ENCODE data around the gene TEX50.
"Not testable (repeated sequence)": the region's sequence is repeated elsewhere in the genome, so short reads cannot be mapped to it uniquely, and the experiment has no call there.

The TEX50 gene

GRCh38 chr1:173638043-173639021 lies 3.2 kb downstream of the TEX50 start:
- no peak for TF ChIP-seq EZH2phosphoT487 (IDR thresholded peaks at IDR 0.05; ENCODE audit: borderline replicate concordance)
- no peak for TF ChIP-seq CTCF (conservative IDR thresholded peaks at IDR 0.05; ENCODE audit: low read length)
- Histone ChIP-seq H3K9me3 (ENCODE audit: insufficient read depth, low read depth, low read length) (no peaks in the 10 kb centered on the region), H3K4me2 (ENCODE audit: low read depth, low read length, poor library complexity, severe bottlenecking) (no peak overlapping the region), H3K36me3 (ENCODE audit: insufficient read depth, low read length) (no peaks in the 10 kb centered on the region), H3K9me2 (replicated peaks; ENCODE audit: low read depth, low read length) (no peaks in the 10 kb centered on the region), H3K4me1 (ENCODE audit: insufficient read depth, low read length, poor library complexity, severe bottlenecking) (no peaks in the 10 kb centered on the region), H3K79me2 (ENCODE audit: insufficient read depth, low read length) (no peaks in the 10 kb centered on the region), H4K20me1 (ENCODE audit: insufficient read depth, low read length, poor library complexity, severe bottlenecking) (no peaks in the 10 kb centered on the region), H3K4me3 (ENCODE audit: low read length, poor library complexity, severe bottlenecking) (no peak overlapping the region), H3K9ac (ENCODE audit: low read depth, low read length, poor library complexity, severe bottlenecking) (no peak overlapping the region), H2AFZ (ENCODE audit: low read length) (no peak overlapping the region), H3K27me3 (ENCODE audit: insufficient read depth, low read length, poor library complexity, severe bottlenecking) (no peaks in the 10 kb centered on the region), H3F3A (ENCODE audit: low read depth) (no peaks in the 10 kb centered on the region)

DNA sequence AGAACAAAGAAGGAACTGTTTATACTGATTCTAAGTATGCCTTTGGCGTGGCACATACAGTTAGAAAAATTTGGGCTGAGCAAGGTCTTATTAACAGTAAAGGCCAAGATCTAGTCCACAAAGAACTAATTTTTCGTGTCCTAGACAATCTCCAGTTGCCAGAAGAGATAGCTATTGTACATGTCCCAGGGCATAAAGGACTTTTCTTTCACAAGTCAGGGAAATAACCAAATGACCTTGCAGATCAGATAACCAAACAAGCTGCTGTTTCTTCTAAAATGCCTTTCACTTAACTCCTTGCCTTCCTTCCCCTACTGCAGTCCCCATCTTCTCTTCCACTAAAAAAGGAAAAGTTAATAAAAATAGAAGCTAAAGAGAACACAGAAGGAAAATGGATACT lies 4.0 kb downstream of the TEX50 start:
- no peaks in the 10 kb centered on the region for H3F3A ChIP-seq (ENCODE audit: low read depth)
- no peaks in the 10 kb centered on the region for H3K9me2 ChIP-seq (replicated peaks; ENCODE audit: low read depth, low read length)
- TF ChIP-seq EZH2phosphoT487 (IDR thresholded peaks at IDR 0.05; ENCODE audit: borderline replicate concordance) (no peak), CTCF (conservative IDR thresholded peaks at IDR 0.05; ENCODE audit: low read length) (no peak)
- H3K9ac ChIP-seq (ENCODE audit: low read depth, low read length, poor library complexity, severe bottlenecking), result no peak overlapping the region
- no peak overlapping the region for H3K4me2 ChIP-seq (ENCODE audit: low read depth, low read length, poor library complexity, severe bottlenecking)
- no peaks in the 10 kb centered on the region for H4K20me1 ChIP-seq (ENCODE audit: insufficient read depth, low read length, poor library complexity, severe bottlenecking)
- H3K27me3 ChIP-seq (ENCODE audit: insufficient read depth, low read length, poor library complexity, severe bottlenecking), result no peaks in the 10 kb centered on the region
- H3K9me3 ChIP-seq (ENCODE audit: insufficient read depth, low read depth, low read length), result no peaks in the 10 kb centered on the region
- no peak overlapping the region for H2AFZ ChIP-seq (ENCODE audit: low read length)
- no peaks in the 10 kb centered on the region for H3K4me1 ChIP-seq (ENCODE audit: insufficient read depth, low read length, poor library complexity, severe bottlenecking)
- no peak overlapping the region for H3K4me3 ChIP-seq (ENCODE audit: low read length, poor library complexity, severe bottlenecking)
- H3K36me3 ChIP-seq (ENCODE audit: insufficient read depth, low read length), result no peaks in the 10 kb centered on the region
- no peaks in the 10 kb centered on the region for H3K79me2 ChIP-seq (ENCODE audit: insufficient read depth, low read length)

GRCh38 chr1:173642450-173643139 lies 7.5 kb downstream of the TEX50 start:
- not testable (repeated sequence) for H3K4me2 ChIP-seq (ENCODE audit: low read depth, low read length, poor library complexity, severe bottlenecking); H3K27me3 ChIP-seq (ENCODE audit: insufficient read depth, low read length, poor library complexity, severe bottlenecking); H3K79me2 ChIP-seq (ENCODE audit: insufficient read depth, low read length); H4K20me1 ChIP-seq (ENCODE audit: insufficient read depth, low read length, poor library complexity, severe bottlenecking); H3K9me3 ChIP-seq (ENCODE audit: insufficient read depth, low read depth, low read length); H2AFZ ChIP-seq (ENCODE audit: low read length); H3K4me3 ChIP-seq (ENCODE audit: low read length, poor library complexity, severe bottlenecking); H3K36me3 ChIP-seq (ENCODE audit: insufficient read depth, low read length); H3K9me2 ChIP-seq (replicated peaks; ENCODE audit: low read depth, low read length); H3F3A ChIP-seq (ENCODE audit: low read depth); H3K9ac ChIP-seq (ENCODE audit: low read depth, low read length, poor library complexity, severe bottlenecking); H3K4me1 ChIP-seq (ENCODE audit: insufficient read depth, low read length, poor library complexity, severe bottlenecking)
